B cell (primary cell): ENCODE measurements around the gene BMF. TPM values are rescaled to one million over a fixed set of nuclear protein-coding genes. Genes with fewer than 3 reads are reported as not detected.
A peak's percentile ranks its signal among the peaks of the same experiment; 100 is the strongest.

Source experiments
- ATAC-seq: fragments of 200-7000 bp; cut with Tn5 transposase; one replicate; pipeline ENCODE4 v1.10.0; 2021; ENCODE audit warnings: low read depth, mild to moderate bottlenecking, moderate number of reproducible peaks, moderate library complexity
- CTCF ChIA-PET: fragments of 350-600 bp; sonication (Branson Sonifier 250); formaldehyde crosslinking; loops from one replicate; lab custom pipeline; 2021; ENCODE audit warnings: antibody characterized with exemption, inconsistent platforms; lab: Charles Lee
- POLR2A ChIA-PET: fragments of 350-600 bp; sonication (Branson Sonifier 250); formaldehyde crosslinking; loops from one replicate; lab custom pipeline; 2021; ENCODE audit warnings: antibody characterized with exemption; lab: Charles Lee
- DNase-seq: peaks from one replicate; pipeline ENCODE4 v3.0.0; 2013
- H2AFZ ChIP-seq: 2 replicates; pipeline ENCODE4 v1.6.1; 2012; ENCODE audit warnings: mild to moderate bottlenecking, low read depth, low read length; ENCODE audit not compliant: insufficient read depth, poor library complexity, severe bottlenecking
- H3K27ac ChIP-seq, 2 donors: 1 replicate in 1 of 2; 2 replicates in 1 of 2; pipeline ENCODE4 v1.5.1; 2012 to 2013; ENCODE audit warnings: low read length in 2 of 2, mild to moderate bottlenecking in 2 of 2, moderate library complexity in 1 of 2
- H3K27me3 ChIP-seq, 4 experiments: fragments of 200-600 bp in 1 of 4; sonication (generic) in 1 of 4; replicated peaks in 1 of 4; 1 replicate in 2 of 4; 2 replicates in 2 of 4; pipeline versions ENCODE4 v1.6.1 to v1.7.0; 2013 to 2016; ENCODE audit warnings: low read length in 3 of 4, mild to moderate bottlenecking in 2 of 4, mixed read lengths in 1 of 4, moderate library complexity in 1 of 4; ENCODE audit not compliant: insufficient read depth in 4 of 4, control insufficient read depth in 3 of 4; ENCODE audit errors: control extremely low read depth in 1 of 4
- H3K36me3 ChIP-seq, 2 experiments: replicated peaks in 1 of 2; 1 replicate in 1 of 2; 2 replicates in 1 of 2; pipeline versions ENCODE4 v1.6.1 to v1.7.1; 2013; ENCODE audit warnings: low read length in 1 of 2; ENCODE audit not compliant: insufficient read depth in 2 of 2, control insufficient read depth in 1 of 2; ENCODE audit errors: control extremely low read depth in 1 of 2, extremely low read depth in 1 of 2
- H3K4me1 ChIP-seq, 2 donors: fragments of 200-600 bp in 1 of 2; sonication (generic) in 1 of 2; 1 replicate in 1 of 2; 2 replicates in 1 of 2; pipeline versions ENCODE4 v1.5.1 to v1.6.1; 2013 to 2017; ENCODE audit warnings: low read length in 2 of 2; ENCODE audit not compliant: control insufficient read depth in 2 of 2, insufficient read depth in 2 of 2
- H3K4me2 ChIP-seq: replicated peaks from 2 replicates; pipeline ENCODE3; 2012; ENCODE audit warnings: mild to moderate bottlenecking, low read depth, low read length; ENCODE audit not compliant: poor library complexity, severe bottlenecking
- H3K4me3 ChIP-seq, 5 experiments: fragments of 200-600 bp in 1 of 5; sonication (generic) in 1 of 5; 1 replicate in 3 of 5; 2 replicates in 2 of 5; pipeline versions ENCODE4 v1.5.1 to v1.7.0; 2011 to 2016; ENCODE audit warnings: low read length in 4 of 5, mild to moderate bottlenecking in 4 of 5, low read depth in 2 of 5, control low read depth in 1 of 5, moderate library complexity in 1 of 5; ENCODE audit not compliant: insufficient read depth in 1 of 5; ENCODE audit errors: control extremely low read depth in 1 of 5, extremely low read depth in 1 of 5
- H3K79me2 ChIP-seq: fragments of 200-600 bp; sonication (generic); one replicate; pipeline ENCODE4 v1.6.0; 2016; ENCODE audit warnings: low read length; ENCODE audit not compliant: control insufficient read depth, insufficient read depth
- H3K9ac ChIP-seq: fragments of 200-600 bp; sonication (generic); 2 replicates; pipeline ENCODE4 v1.6.1; 2017; ENCODE audit warnings: mild to moderate bottlenecking, low read length, moderate library complexity
- H3K9me3 ChIP-seq, 3 donors: one replicate each; pipeline versions ENCODE4 v1.6.1 to v1.7.1; 2013; ENCODE audit warnings: low read length in 2 of 3; ENCODE audit not compliant: control insufficient read depth in 2 of 3, insufficient read depth in 1 of 3; ENCODE audit errors: control extremely low read depth in 1 of 3
- H4K20me1 ChIP-seq: 2 replicates; pipeline ENCODE4 v1.6.0; 2012; ENCODE audit warnings: mild to moderate bottlenecking, low read length; ENCODE audit not compliant: insufficient read depth, control insufficient read depth, poor library complexity, severe bottlenecking
- H3K27ac Mint-ChIP-seq: one replicate; pipeline ENCODE4 v1.8.0; 2021; ENCODE audit warnings: mixed read lengths
- H3K27me3 Mint-ChIP-seq: one replicate; pipeline ENCODE4 v1.8.0; 2021; ENCODE audit warnings: mixed read lengths
- H3K4me1 Mint-ChIP-seq: one replicate; pipeline ENCODE4 v1.8.0; 2021; ENCODE audit warnings: mixed read lengths
- H3K4me3 Mint-ChIP-seq: one replicate; pipeline ENCODE4 v1.8.0; 2021; ENCODE audit warnings: mixed read lengths
- H3K9me3 Mint-ChIP-seq: one replicate; pipeline ENCODE4 v1.8.0; 2022; ENCODE audit warnings: mixed read lengths; ENCODE audit not compliant: insufficient read depth
- CTCF ChIP-seq: fragments of 200-600 bp; IDR thresholded peaks from one replicate; pipeline ENCODE4 v1.8.0; 2022; ENCODE audit warnings: antibody characterized with exemption, mild to moderate bottlenecking
- EZH2 ChIP-seq: IDR thresholded peaks from 2 replicates; pipeline ENCODE4 v1.6.1; 2012; ENCODE audit warnings: borderline replicate concordance, low read depth, mild to moderate bottlenecking, moderate library complexity, low read length; ENCODE audit not compliant: insufficient read depth, poor library complexity, severe bottlenecking
- WGBS: methylation state at CpG from one replicate; pipeline ENCODE4 v1.1.5; 2013; ENCODE audit warnings: missing lambda C conversion rate; ENCODE audit not compliant: insufficient coverage; 5-methylcytosine and 5-hydroxymethylcytosine counted together
- intact Hi-C: fragments of 100-400 bp; cut with micrococcal nuclease; formaldehyde crosslinking; loops from one replicate; pipeline ENCODE4 v1.10.0; 2022
- polyA plus RNA-seq: library from polyadenylated mRNA; depleted of rRNA; stranded (reverse); fragments of >200 nt; gene quantifications from 2 replicates; pipeline ENCODE4 v1.2.3, GENCODE V29; 2012
- total RNA-seq, 2 donors: library from RNA; stranded (reverse); fragments of 120-200 nt in 1 of 2; gene quantifications; 1 replicate in 1 of 2; 2 replicates in 1 of 2; pipeline versions ENCODE4 v1.2.3 to v1.2.4, GENCODE V29; 2013 to 2022

BMF gene
- total and polyA plus RNA-seq, 2 donors (not counting 1 experiment from before 2014, with no cell fraction given) = 43.2 to 343 TPM

- POLR2A ChIA-PET = interaction anchor here (0.6 to 9.6 kb wide), 11 partner anchors 9 to 685 kb away, joined by 3 to 130 read pairs (median 7); partner anchors contain the start of gene BMF
- H3K4me2 ChIP-seq = peak overlapping the region; percentile 84
- peaks cover 75% of the 10 kb centered on the region for H3K4me1 Mint-ChIP-seq
Measured at GRCh38 chr15:40092256-40092978, 16.3 kb downstream of the BMF start.

More at GRCh38 chr15:40092256-40092978, 16.3 kb downstream of the BMF start:
- Histone ChIP-seq H3K27ac (peak overlapping the region; percentile 99 to 100), H3K27me3 (no peaks in the 10 kb centered on the region), H3K9ac (peak overlapping the region; percentile 43), H3K36me3 (peaks cover 0 to 33% of the 10 kb centered on the region in 2 experiments), H2AFZ (no peak overlapping the region), H4K20me1 (no peaks in the 10 kb centered on the region), H3K9me3 (no peaks in the 10 kb centered on the region), H3K79me2 (peaks cover 84% of the 10 kb centered on the region), H3K4me3 (peak overlapping the region in 1 of 5 experiments; percentile 38), H3K4me1 (peaks cover 61 to 73% of the 10 kb centered on the region in 2 donors)
- TF ChIP-seq EZH2 = no peak
- TF ChIP-seq CTCF = no peak
- ATAC-seq (no peak), DNase-seq (no peak)
- peak overlapping the region; percentile 98 for H3K27ac Mint-ChIP-seq
- 84% methylated on average over 7 of the region's 11 CpGs for WGBS
- intact Hi-C loops = loop anchor here (2.0 to 10.0 kb wide), 2 partner anchors 14 to 462 kb away; no protein-coding TSS in a partner anchor
- no peaks in the 10 kb centered on the region for H3K27me3 Mint-ChIP-seq
- no peaks in the 10 kb centered on the region for H3K9me3 Mint-ChIP-seq
- CTCF ChIA-PET = interaction anchor here (0.7 to 33.4 kb wide), 7 partner anchors 8 to 50 kb away, joined by 3 to 934 read pairs (median 5); partner anchors contain the start of genes BMF and SRP14
- H3K4me3 Mint-ChIP-seq = peak overlapping the region; percentile 87
